GM21723 (cell line): ENCODE data around the gene NOVA2.

Experiments used
- ATAC-seq: cut with Tn5 transposase; IDR thresholded peaks from one replicate; pipeline ENCODE4 v1.9.1; 2021; ENCODE audit warnings: mild to moderate bottlenecking, moderate library complexity; ENCODE audit not compliant: unreplicated experiment

NOVA2 gene

GRCh38 chr19:45967246-45967645 is 6.4 kb downstream of the NOVA2 start:
- no peak for ATAC-seq

- ATAC-seq = no peak
These were observed 11.6 kb downstream of the NOVA2 start for GRCh38 chr19:45962021-45962420.

GRCh38 chr19:45960595-45961235 is 12.9 kb downstream of the NOVA2 start:
- no peak for ATAC-seq

- no peak for ATAC-seq
These were observed 14.1 kb downstream of the NOVA2 start for GRCh38 chr19:45959517-45960025.

GRCh38 chr19:45958769-45959516 is 14.7 kb downstream of the NOVA2 start:
- ATAC-seq = no peak

- no peak for ATAC-seq
These were observed 15.3 kb downstream of the NOVA2 start for GRCh38 chr19:45958320-45958719.

- ATAC-seq = no peak
These were observed 17.6 kb downstream of the NOVA2 start for GRCh38 chr19:45955905-45956608.

- ATAC-seq = no peak
These were observed 19.5 kb downstream of the NOVA2 start for GRCh38 chr19:45954156-45954555.

GRCh38 chr19:45953676-45954075 is 20.0 kb downstream of the NOVA2 start:
- ATAC-seq = no peak

- ATAC-seq = no peak
These were observed 20.8 kb downstream of the NOVA2 start for GRCh38 chr19:45952686-45953505.

- ATAC-seq = no peak
These were observed 21.4 kb downstream of the NOVA2 start for GRCh38 chr19:45952341-45952685.

GRCh38 chr19:45947926-45948325 is 25.7 kb downstream of the NOVA2 start:
- no peak for ATAC-seq

- no peak for ATAC-seq
These were observed 33.2 kb downstream of the NOVA2 start for GRCh38 chr19:45940515-45940805.

GRCh38 chr19:45939792-45940514 is 33.7 kb downstream of the NOVA2 start:
- no peak for ATAC-seq

- no peak for ATAC-seq
These were observed 34.8 kb downstream of the NOVA2 start for GRCh38 chr19:45938733-45939319.

- ATAC-seq = no peak
These were observed 38.4 kb downstream of the NOVA2 start for GRCh38 chr19:45935267-45935666.

- ATAC-seq = no peak
These were observed 39.0 kb downstream of the NOVA2 start for GRCh38 chr19:45934551-45935230.

GRCh38 chr19:45933759-45934158 is 39.9 kb downstream of the NOVA2 start:
- no peak for ATAC-seq

- ATAC-seq = no peak
These were observed 42.6 kb downstream of the NOVA2 start for GRCh38 chr19:45931055-45931454.

GRCh38 chr19:45929247-45929646 is 44.4 kb downstream of the NOVA2 start:
- no peak for ATAC-seq
